ENCODE measurements around the gene SLC2A13.
A peak's percentile ranks its signal among the peaks of the same experiment; 100 is the strongest.

The SLC2A13 gene

DNA sequence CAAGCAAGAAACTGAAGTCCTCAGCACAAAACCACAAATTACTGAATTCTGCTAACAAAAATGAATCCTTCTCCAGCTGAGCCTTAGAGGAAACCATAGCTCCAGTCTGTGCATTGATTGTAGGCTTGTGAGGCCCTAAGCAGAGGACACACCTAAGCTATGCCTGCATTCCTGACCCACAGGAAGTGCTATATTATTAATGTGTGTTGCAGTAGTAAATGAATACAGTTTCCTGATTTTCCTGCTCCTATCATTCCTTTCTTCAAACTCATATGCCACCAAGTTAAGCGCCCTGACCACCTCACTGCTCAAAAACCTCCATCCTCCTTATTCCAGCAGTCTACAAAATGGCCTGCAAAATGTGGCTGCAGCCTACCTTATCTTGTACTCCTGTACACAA is 334.4 kb downstream of the SLC2A13 start:
- Histone ChIP-seq H3K27me3 (ENCODE audit: insufficient read depth, poor library complexity, severe bottlenecking) (no peaks in the 10 kb centered on the region), H3K4me1 (ENCODE audit: insufficient read depth, poor library complexity, severe bottlenecking) (no peaks in the 10 kb centered on the region), H3K4me3 (ENCODE audit: severe bottlenecking) (no peak overlapping the region), H3K36me3 (ENCODE audit: low read depth) (no peaks in the 10 kb centered on the region), H3K27ac (ENCODE audit: poor library complexity, severe bottlenecking) (no peak overlapping the region), H3K9me3 (ENCODE audit: severe bottlenecking) (no peaks in the 10 kb centered on the region)
- ATAC-seq (ENCODE audit: low read depth) (peak; percentile 49; the same call in 1 of the 3 replicates), DNase-seq (ENCODE audit: low spot score) (no peak)
- TF ChIP-seq, protein P1, sequence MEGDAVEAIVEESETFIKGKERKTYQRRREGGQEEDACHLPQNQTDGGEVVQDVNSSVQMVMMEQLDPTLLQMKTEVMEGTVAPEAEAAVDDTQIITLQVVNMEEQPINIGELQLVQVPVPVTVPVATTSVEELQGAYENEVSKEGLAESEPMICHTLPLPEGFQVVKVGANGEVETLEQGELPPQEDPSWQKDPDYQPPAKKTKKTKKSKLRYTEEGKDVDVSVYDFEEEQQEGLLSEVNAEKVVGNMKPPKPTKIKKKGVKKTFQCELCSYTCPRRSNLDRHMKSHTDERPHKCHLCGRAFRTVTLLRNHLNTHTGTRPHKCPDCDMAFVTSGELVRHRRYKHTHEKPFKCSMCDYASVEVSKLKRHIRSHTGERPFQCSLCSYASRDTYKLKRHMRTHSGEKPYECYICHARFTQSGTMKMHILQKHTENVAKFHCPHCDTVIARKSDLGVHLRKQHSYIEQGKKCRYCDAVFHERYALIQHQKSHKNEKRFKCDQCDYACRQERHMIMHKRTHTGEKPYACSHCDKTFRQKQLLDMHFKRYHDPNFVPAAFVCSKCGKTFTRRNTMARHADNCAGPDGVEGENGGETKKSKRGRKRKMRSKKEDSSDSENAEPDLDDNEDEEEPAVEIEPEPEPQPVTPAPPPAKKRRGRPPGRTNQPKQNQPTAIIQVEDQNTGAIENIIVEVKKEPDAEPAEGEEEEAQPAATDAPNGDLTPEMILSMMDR (IDR thresholded peaks at IDR 0.05; ENCODE audit: poor library complexity, severe bottlenecking) = no peak

- Histone ChIP-seq H3K4me3 (ENCODE audit: severe bottlenecking) (no peak overlapping the region), H3K27ac (ENCODE audit: poor library complexity, severe bottlenecking) (no peak overlapping the region), H3K27me3 (ENCODE audit: insufficient read depth, poor library complexity, severe bottlenecking) (no peaks in the 10 kb centered on the region), H3K36me3 (ENCODE audit: low read depth) (no peaks in the 10 kb centered on the region), H3K9me3 (ENCODE audit: severe bottlenecking) (no peaks in the 10 kb centered on the region), H3K4me1 (ENCODE audit: insufficient read depth, poor library complexity, severe bottlenecking) (no peaks in the 10 kb centered on the region)
- TF ChIP-seq, protein P1 (IDR thresholded peaks at IDR 0.05; ENCODE audit: poor library complexity, severe bottlenecking) = peak; percentile 79
- ATAC-seq (ENCODE audit: low read depth) (0 out of 3 replicates have a peak, but pooled peaks have one; percentile 40), DNase-seq (ENCODE audit: low spot score) (no peak)
These were observed 340.8 kb downstream of the SLC2A13 start for GRCh38 chr12:39764944-39765560.

DNA sequence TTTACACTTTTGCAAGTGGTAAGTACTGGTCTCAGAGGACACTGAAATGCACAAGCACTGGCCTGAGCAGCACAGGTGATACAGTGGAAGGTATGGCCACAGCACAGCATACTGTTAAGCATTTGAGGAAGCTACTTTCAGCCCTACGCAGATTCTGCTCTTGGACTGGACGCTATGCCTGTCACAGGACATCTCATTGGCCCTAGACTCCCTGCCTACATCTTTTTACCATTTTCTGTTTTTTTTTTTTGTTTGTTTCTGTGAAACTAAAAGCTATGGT is 342.1 kb downstream of the SLC2A13 start:
- no peaks in the 10 kb centered on the region for H3K36me3 ChIP-seq (ENCODE audit: low read depth)

GRCh38 chr12:39763071-39763889 is 342.6 kb downstream of the SLC2A13 start:
- H3K36me3 ChIP-seq (ENCODE audit: low read depth) = no peaks in the 10 kb centered on the region
- no peaks in the 10 kb centered on the region for H3K4me1 ChIP-seq (ENCODE audit: insufficient read depth, poor library complexity, severe bottlenecking)
- TF ChIP-seq, protein P1 (IDR thresholded peaks at IDR 0.05; ENCODE audit: poor library complexity, severe bottlenecking) = no peak
- H3K27ac ChIP-seq (ENCODE audit: poor library complexity, severe bottlenecking) = no peak overlapping the region
- no peak for DNase-seq (ENCODE audit: low spot score)
- no peaks in the 10 kb centered on the region for H3K27me3 ChIP-seq (ENCODE audit: insufficient read depth, poor library complexity, severe bottlenecking)
- H3K9me3 ChIP-seq (ENCODE audit: severe bottlenecking) = no peaks in the 10 kb centered on the region
- no peak for ATAC-seq (ENCODE audit: low read depth)
- no peak overlapping the region for H3K4me3 ChIP-seq (ENCODE audit: severe bottlenecking)

More for the DNA sequence above, 342.1 kb downstream of the SLC2A13 start:
- H3K4me3 ChIP-seq (ENCODE audit: severe bottlenecking) = no peak overlapping the region
- H3K4me1 ChIP-seq (ENCODE audit: insufficient read depth, poor library complexity, severe bottlenecking) = no peaks in the 10 kb centered on the region
- no peaks in the 10 kb centered on the region for H3K9me3 ChIP-seq (ENCODE audit: severe bottlenecking)
- DNase-seq (ENCODE audit: low spot score) (no peak), ATAC-seq (ENCODE audit: low read depth) (no peak)
- H3K27me3 ChIP-seq (ENCODE audit: insufficient read depth, poor library complexity, severe bottlenecking) = no peaks in the 10 kb centered on the region
- TF ChIP-seq, protein P1 (IDR thresholded peaks at IDR 0.05; ENCODE audit: poor library complexity, severe bottlenecking) = no peak
- H3K27ac ChIP-seq (ENCODE audit: poor library complexity, severe bottlenecking) = no peak overlapping the region

DNA sequence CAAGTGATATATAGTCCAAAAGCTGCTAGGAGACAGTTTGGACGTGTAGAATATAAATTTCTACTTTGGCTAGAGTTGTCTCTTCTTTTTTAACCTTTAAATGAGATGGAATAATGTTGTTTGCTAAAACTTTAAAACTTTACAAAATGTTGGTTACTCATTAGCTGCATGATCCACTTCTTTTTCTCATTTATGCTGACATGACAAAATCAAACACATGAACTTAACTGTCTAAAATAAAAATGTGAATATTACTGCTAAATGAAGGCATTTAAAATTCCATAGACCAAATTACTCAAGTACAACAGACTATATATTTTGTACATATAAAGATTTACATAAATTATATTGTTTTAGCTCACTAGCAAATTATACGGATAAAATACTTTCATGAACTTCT is 350.4 kb downstream of the SLC2A13 start:
- TF ChIP-seq, protein P1 (IDR thresholded peaks at IDR 0.05; ENCODE audit: poor library complexity, severe bottlenecking) = no peak
- H3K27ac ChIP-seq (ENCODE audit: poor library complexity, severe bottlenecking) = no peak overlapping the region
- DNase-seq (ENCODE audit: low spot score) = no peak
- H3K4me3 ChIP-seq (ENCODE audit: severe bottlenecking) = no peak overlapping the region
- no peaks in the 10 kb centered on the region for H3K36me3 ChIP-seq (ENCODE audit: low read depth)
- H3K9me3 ChIP-seq (ENCODE audit: severe bottlenecking) = no peaks in the 10 kb centered on the region
- H3K4me1 ChIP-seq (ENCODE audit: insufficient read depth, poor library complexity, severe bottlenecking) = no peaks in the 10 kb centered on the region
- no peaks in the 10 kb centered on the region for H3K27me3 ChIP-seq (ENCODE audit: insufficient read depth, poor library complexity, severe bottlenecking)
- ATAC-seq (ENCODE audit: low read depth) = no peak
